K562 (cell line): ENCODE results near the gene CFAP53. TPM values are rescaled to one million over a fixed set of nuclear protein-coding genes. Genes with fewer than 3 reads are reported as not detected.

ENCODE experiments used
- ASH1L ChIP-seq: fragments of 450-650 bp; IDR thresholded peaks from 2 replicates; pipeline ENCODE4 v1.6.1; 2018; ENCODE audit warnings: borderline replicate concordance, mild to moderate bottlenecking, low read depth; ENCODE audit not compliant: partially characterized antibody
- MECOM ChIP-seq: fragments of 250-450 bp; sonication (Bioruptor Pico); IDR thresholded peaks from 2 replicates; pipeline ENCODE4 v1.8.0; 2022; ENCODE audit warnings: inconsistent platforms
- SAFB2 ChIP-seq: fragments of 200-400 bp; formaldehyde crosslinking; IDR thresholded peaks from 2 replicates; pipeline ENCODE4 v1.6.1; 2018; ENCODE audit warnings: borderline replicate concordance, low read length, low read depth, moderate library complexity; ENCODE audit not compliant: severe bottlenecking
- TRIM24 ChIP-seq, 2 experiments: fragments of 450-650 bp; IDR thresholded peaks; 2 replicates each; pipeline ENCODE4 v1.6.1; 2016
- ZZZ3 ChIP-seq: fragments of 450-650 bp; IDR thresholded peaks from 2 replicates; pipeline ENCODE4 v1.6.1; 2016; ENCODE audit warnings: antibody characterized with exemption, mild to moderate bottlenecking, moderate library complexity
- polyA plus RNA-seq, 8 experiments: library from polyadenylated mRNA; depleted of rRNA in 4 of 8; stranded (reverse) in 5 of 8; unstranded in 3 of 8; fragments of >200 nt; fragmentation: Nextera tagmentation in 2 of 8; fragmentation: Illumina TruSeq in 1 of 8; extraction: Ambion mirVana in 2 of 8; extraction: Trizol in 1 of 8; gene quantifications; 2 replicates each; pipeline versions ENCODE4 v1.2.1 to v1.2.3, GENCODE V29; 2011 to 2014; ENCODE audit warnings: inconsistent platforms in 1 of 8, missing spikeins in 1 of 8
- total RNA-seq, 7 experiments: library from RNA; depleted of rRNA in 6 of 7; stranded (reverse); fragments of >200 nt in 6 of 7; fragmentation: Illumina TruSeq in 2 of 7; extraction: Trizol in 2 of 7; gene quantifications; 2 replicates each; pipeline versions ENCODE4 v1.2.1 to v1.2.3, GENCODE V29; 2011 to 2021; ENCODE audit warnings: low replicate concordance in 1 of 7
- TF ChIP-seq, protein P1 (sequence below): fragments of 200-800 bp; sonication (Bioruptor generic); IDR thresholded peaks from 2 replicates; pipeline ENCODE4 v1.6.1; 2016; ENCODE audit warnings: missing genetic modification characterization, missing compliant biosample characterization
- TF ChIP-seq, protein P2 (sequence below), 2 experiments: fragments of 450-650 bp; formaldehyde crosslinking in 1 of 2; IDR thresholded peaks; 2 replicates each; pipeline versions ENCODE4 v1.4.0 to v1.6.1; 2014 to 2020; ENCODE audit warnings: mild to moderate bottlenecking in 2 of 2, borderline replicate concordance in 1 of 2, low read depth in 1 of 2
- TF ChIP-seq, protein P3 (sequence below): sonication (generic); formaldehyde crosslinking; IDR thresholded peaks from 2 replicates; pipeline ENCODE4 v1.9.0; 2022; ENCODE audit warnings: mild to moderate bottlenecking, missing genetic modification reagents
- TF ChIP-seq, protein P4 (sequence below): fragments of 250-450 bp; sonication (Bioruptor Pico); IDR thresholded peaks from 2 replicates; pipeline ENCODE4 v1.5.0; 2020; ENCODE audit warnings: mild to moderate bottlenecking

Gene CFAP53
- total and polyA plus RNA-seq, 9 of the 15 experiments (the other 6 are each of a cell fraction or from before 2014, with no cell fraction given), result 0.21 to 1.9 (median 1.2) TPM

DNA sequence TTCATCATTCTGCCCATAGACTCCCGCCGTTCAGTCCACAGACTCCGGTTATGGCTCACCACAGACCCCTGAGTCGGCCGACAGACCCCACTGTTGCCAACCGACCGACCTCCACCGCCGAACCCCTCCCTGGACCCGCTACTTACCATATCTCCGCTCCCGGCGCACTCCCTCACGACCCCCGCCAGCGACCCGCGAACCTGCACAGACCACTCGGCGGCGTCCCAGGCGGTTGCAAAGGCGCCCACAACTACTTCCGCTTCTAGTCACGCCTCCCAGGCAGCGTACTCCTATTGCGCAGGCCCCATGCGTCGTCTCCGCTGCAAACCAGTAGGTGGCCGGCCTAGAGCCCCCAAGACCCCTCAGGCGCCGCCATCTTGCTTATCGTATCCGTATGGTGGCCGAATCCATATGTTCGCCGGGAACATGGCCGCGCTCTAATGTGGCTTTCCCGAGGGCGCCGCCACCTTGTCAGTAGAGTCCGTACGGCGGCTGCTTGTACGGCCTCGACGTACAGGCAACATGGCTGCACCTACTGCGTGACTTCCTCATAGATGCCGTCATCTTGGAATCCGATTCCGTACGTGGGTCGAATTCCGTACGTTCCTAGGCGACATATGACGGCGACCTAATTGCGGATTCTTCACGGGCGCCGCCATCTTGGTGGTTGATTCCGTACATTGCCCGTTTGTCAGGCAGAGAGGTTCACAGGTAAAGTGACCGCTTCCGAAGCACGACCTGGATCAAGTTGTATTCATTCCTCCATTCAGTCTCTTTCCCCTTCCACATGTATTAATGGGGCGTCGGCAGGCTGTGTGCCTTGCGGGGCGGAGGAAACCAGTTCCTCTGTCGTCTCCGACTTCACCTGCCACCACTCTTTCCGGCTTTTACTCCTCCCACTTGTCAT is 21.4 kb upstream of the CFAP53 start, which contains the start of gene CXXC1 (continued):
- TF ChIP-seq, protein P1, sequence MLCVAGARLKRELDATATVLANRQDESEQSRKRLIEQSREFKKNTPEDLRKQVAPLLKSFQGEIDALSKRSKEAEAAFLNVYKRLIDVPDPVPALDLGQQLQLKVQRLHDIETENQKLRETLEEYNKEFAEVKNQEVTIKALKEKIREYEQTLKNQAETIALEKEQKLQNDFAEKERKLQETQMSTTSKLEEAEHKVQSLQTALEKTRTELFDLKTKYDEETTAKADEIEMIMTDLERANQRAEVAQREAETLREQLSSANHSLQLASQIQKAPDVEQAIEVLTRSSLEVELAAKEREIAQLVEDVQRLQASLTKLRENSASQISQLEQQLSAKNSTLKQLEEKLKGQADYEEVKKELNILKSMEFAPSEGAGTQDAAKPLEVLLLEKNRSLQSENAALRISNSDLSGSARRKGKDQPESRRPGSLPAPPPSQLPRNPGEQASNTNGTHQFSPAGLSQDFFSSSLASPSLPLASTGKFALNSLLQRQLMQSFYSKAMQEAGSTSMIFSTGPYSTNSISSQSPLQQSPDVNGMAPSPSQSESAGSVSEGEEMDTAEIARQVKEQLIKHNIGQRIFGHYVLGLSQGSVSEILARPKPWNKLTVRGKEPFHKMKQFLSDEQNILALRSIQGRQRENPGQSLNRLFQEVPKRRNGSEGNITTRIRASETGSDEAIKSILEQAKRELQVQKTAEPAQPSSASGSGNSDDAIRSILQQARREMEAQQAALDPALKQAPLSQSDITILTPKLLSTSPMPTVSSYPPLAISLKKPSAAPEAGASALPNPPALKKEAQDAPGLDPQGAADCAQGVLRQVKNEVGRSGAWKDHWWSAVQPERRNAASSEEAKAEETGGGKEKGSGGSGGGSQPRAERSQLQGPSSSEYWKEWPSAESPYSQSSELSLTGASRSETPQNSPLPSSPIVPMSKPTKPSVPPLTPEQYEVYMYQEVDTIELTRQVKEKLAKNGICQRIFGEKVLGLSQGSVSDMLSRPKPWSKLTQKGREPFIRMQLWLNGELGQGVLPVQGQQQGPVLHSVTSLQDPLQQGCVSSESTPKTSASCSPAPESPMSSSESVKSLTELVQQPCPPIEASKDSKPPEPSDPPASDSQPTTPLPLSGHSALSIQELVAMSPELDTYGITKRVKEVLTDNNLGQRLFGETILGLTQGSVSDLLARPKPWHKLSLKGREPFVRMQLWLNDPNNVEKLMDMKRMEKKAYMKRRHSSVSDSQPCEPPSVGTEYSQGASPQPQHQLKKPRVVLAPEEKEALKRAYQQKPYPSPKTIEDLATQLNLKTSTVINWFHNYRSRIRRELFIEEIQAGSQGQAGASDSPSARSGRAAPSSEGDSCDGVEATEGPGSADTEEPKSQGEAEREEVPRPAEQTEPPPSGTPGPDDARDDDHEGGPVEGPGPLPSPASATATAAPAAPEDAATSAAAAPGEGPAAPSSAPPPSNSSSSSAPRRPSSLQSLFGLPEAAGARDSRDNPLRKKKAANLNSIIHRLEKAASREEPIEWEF (CRISPR knock-in tag), result peak; percentile 23; the same call in 1 of the 2 replicates
- TF ChIP-seq ZZZ3 (no peak), TRIM24 (IDR thresholded peaks at IDR 0.05) (no peak), ASH1L (peak; percentile 53), MECOM (no peak), SAFB2 (no peak)
- TF ChIP-seq, protein P2, sequence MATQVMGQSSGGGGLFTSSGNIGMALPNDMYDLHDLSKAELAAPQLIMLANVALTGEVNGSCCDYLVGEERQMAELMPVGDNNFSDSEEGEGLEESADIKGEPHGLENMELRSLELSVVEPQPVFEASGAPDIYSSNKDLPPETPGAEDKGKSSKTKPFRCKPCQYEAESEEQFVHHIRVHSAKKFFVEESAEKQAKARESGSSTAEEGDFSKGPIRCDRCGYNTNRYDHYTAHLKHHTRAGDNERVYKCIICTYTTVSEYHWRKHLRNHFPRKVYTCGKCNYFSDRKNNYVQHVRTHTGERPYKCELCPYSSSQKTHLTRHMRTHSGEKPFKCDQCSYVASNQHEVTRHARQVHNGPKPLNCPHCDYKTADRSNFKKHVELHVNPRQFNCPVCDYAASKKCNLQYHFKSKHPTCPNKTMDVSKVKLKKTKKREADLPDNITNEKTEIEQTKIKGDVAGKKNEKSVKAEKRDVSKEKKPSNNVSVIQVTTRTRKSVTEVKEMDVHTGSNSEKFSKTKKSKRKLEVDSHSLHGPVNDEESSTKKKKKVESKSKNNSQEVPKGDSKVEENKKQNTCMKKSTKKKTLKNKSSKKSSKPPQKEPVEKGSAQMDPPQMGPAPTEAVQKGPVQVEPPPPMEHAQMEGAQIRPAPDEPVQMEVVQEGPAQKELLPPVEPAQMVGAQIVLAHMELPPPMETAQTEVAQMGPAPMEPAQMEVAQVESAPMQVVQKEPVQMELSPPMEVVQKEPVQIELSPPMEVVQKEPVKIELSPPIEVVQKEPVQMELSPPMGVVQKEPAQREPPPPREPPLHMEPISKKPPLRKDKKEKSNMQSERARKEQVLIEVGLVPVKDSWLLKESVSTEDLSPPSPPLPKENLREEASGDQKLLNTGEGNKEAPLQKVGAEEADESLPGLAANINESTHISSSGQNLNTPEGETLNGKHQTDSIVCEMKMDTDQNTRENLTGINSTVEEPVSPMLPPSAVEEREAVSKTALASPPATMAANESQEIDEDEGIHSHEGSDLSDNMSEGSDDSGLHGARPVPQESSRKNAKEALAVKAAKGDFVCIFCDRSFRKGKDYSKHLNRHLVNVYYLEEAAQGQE (IDR thresholded peaks at IDR 0.05; ENCODE audit: borderline replicate concordance), result peak; percentile 36; the same call in 1 of the 2 replicates
- TF ChIP-seq, protein P2 (CRISPR knock-in tag; IDR thresholded peaks at IDR 0.05; ENCODE audit: low read depth), result no peak
- TF ChIP-seq, protein P3, sequence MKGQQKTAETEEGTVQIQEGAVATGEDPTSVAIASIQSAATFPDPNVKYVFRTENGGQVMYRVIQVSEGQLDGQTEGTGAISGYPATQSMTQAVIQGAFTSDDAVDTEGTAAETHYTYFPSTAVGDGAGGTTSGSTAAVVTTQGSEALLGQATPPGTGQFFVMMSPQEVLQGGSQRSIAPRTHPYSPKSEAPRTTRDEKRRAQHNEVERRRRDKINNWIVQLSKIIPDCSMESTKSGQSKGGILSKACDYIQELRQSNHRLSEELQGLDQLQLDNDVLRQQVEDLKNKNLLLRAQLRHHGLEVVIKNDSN (CRISPR knock-in tag), result no peak; the same call in 1 of the 2 replicates
- TF ChIP-seq, protein P4, sequence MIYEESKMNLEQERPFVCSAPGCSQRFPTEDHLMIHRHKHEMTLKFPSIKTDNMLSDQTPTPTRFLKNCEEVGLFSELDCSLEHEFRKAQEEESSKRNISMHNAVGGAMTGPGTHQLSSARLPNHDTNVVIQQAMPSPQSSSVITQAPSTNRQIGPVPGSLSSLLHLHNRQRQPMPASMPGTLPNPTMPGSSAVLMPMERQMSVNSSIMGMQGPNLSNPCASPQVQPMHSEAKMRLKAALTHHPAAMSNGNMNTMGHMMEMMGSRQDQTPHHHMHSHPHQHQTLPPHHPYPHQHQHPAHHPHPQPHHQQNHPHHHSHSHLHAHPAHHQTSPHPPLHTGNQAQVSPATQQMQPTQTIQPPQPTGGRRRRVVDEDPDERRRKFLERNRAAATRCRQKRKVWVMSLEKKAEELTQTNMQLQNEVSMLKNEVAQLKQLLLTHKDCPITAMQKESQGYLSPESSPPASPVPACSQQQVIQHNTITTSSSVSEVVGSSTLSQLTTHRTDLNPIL (CRISPR knock-in tag), result no peak
